ENCODE measurements around the gene TOMM40.

DNA sequence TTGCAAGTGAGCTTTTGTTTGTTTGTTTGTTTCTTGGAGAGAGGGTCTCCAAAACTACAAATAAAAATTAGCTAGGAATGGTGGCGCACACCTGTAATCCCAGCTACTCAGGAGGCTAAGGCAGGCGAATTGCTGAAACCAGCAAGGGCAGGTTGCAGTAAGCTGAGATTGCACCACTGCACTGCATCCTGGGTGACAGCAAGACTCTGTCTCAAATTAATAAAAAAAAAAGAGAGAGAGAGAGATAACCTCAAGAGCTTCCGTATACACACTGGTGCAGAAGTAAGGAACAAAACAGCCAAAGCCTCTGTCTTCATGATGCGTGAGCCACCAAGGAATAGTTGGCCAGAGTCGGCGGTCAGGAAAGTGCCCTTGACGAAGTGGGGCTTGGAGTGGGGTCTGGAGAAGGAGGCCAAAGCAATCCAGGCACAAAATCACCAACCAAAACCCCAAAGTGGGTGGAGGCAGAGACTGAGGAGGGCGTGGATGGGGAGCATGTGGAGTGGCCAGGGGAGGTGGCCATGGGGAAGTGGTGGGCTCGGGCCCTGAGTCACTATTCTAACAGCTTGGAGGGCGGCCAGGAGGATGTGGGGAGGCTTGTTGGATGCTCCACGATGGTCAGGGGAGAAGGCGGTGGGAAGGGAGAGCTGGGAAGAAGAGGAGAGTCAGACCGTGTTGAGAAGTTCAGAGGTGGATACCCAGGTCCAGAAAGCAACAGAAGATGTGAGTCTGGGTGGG is 21.2 kb upstream of the TOMM40 start:
- TF ChIP-seq, protein P1, sequence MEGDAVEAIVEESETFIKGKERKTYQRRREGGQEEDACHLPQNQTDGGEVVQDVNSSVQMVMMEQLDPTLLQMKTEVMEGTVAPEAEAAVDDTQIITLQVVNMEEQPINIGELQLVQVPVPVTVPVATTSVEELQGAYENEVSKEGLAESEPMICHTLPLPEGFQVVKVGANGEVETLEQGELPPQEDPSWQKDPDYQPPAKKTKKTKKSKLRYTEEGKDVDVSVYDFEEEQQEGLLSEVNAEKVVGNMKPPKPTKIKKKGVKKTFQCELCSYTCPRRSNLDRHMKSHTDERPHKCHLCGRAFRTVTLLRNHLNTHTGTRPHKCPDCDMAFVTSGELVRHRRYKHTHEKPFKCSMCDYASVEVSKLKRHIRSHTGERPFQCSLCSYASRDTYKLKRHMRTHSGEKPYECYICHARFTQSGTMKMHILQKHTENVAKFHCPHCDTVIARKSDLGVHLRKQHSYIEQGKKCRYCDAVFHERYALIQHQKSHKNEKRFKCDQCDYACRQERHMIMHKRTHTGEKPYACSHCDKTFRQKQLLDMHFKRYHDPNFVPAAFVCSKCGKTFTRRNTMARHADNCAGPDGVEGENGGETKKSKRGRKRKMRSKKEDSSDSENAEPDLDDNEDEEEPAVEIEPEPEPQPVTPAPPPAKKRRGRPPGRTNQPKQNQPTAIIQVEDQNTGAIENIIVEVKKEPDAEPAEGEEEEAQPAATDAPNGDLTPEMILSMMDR (conservative IDR thresholded peaks at IDR 0.05; ENCODE audit: low read length) = no peak
- TF ChIP-seq EZH2phosphoT487 (IDR thresholded peaks at IDR 0.05; ENCODE audit: borderline replicate concordance) = no peak

Data from Loucy (cell line).